ENCODE results near the gene KCNQ4. TPM values are rescaled to one million over a fixed set of nuclear protein-coding genes. Genes with fewer than 3 reads are reported as not detected.

Gene KCNQ4
- total RNA-seq, 1 donor from 2014 or later = 0.78 TPM

GRCh38 chr1:40769815-40770214 is 13.8 kb upstream of the KCNQ4 start:
- Mint-ChIP-seq H3K36me3 (peaks cover 56% of the 10 kb centered on the region), H3K4me1 (peaks cover 1% of the 10 kb centered on the region), H3K27me3 (ENCODE audit: low read depth) (no peaks in the 10 kb centered on the region), H3K27ac (no peak overlapping the region), H3K9me3 (no peaks in the 10 kb centered on the region), H3K4me3 (no peak overlapping the region)
- DNase-seq (ENCODE audit: low spot score in 2 of 2, unreplicated experiment in 2 of 2) = no peak
- TF ChIP-seq CTCF (IDR thresholded peaks at IDR 0.05; ENCODE audit: unreplicated experiment) = no peak

DNA sequence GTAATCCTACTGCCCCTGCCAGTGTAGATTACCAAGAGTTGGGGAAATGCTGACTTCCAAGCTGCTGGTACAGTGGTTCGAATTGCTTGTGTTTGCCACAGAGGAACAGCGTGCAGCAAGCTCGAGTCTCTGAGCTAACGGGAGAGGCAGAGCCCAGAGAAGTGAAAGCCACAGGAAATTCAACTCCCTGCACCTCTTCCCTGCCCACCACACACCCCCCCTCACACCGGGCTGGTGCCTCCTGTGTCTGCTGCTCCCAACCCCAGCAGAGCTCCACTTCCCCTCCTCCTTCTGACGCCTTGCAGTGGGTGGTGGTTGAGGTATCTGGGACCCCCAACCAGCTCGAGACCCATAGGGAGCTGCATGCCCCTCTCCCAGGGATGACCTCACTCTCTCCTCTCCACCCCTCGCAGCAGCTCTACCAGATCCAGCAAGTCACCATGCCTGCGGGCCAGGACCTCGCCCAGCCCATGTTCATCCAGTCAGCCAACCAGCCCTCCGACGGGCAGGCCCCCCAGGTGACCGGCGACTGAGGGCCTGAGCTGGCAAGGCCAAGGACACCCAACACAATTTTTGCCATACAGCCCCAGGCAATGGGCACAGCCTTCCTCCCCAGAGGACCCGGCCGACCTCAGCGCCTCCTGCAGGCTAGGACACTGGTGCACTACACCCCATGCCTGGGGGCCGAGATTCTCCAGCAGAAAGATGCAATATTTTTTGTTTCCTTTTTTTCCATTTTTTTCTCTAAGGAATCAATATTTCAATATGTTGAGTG is 13.1 kb upstream of the KCNQ4 start:
- no peak for TF ChIP-seq CTCF (IDR thresholded peaks at IDR 0.05; ENCODE audit: unreplicated experiment)
- Mint-ChIP-seq H3K27me3 (ENCODE audit: low read depth) (no peaks in the 10 kb centered on the region), H3K36me3 (peaks cover 55% of the 10 kb centered on the region), H3K4me1 (peaks cover 1% of the 10 kb centered on the region), H3K4me3 (no peak overlapping the region), H3K9me3 (no peaks in the 10 kb centered on the region), H3K27ac (no peak overlapping the region)
- no peak for DNase-seq (ENCODE audit: low spot score in 2 of 2, unreplicated experiment in 2 of 2)

DNA sequence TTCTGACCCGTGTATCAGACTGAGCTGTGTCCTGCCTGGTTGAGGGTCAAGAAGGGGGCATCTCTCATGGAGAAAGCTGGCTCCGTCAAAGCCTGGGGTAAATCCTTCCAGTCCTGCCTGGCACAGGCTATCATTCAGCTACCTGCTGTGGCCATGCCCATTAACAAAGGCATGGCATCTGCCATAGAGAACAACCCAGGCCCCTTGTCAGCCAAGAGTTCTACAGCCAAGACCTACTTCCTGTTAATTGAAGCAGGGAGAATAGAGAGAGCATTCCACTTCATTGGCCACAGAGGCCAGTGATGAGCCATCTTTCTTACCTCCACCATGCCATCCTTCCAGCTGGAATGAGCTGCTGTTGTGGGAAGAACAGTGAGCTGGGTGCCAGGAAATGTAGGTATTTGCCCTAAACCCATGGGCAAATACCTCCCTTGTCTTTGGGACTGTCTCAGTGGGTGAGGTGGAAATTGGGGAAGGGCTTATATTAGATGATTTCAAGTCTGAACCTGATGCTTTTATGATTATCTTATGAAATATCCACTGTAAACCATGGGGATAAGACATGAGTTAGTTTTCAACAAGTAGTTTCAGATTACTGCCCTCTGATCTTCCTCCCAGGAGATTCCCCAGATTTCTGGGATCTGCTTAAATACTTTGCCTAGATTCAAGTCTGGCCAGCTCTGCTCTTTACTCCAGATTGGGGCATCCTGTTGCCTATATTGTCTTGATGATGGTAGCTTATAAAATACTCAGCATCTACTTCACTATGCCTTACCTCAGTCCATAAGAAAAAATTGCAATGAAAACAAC is 11.2 kb upstream of the KCNQ4 start:
- H3K4me3 Mint-ChIP-seq = no peak overlapping the region
- H3K27me3 Mint-ChIP-seq (ENCODE audit: low read depth) = no peaks in the 10 kb centered on the region
- no peaks in the 10 kb centered on the region for H3K4me1 Mint-ChIP-seq
- H3K36me3 Mint-ChIP-seq = peaks cover 58% of the 10 kb centered on the region
- DNase-seq (ENCODE audit: low spot score in 2 of 2, unreplicated experiment in 2 of 2) = no peak
- TF ChIP-seq CTCF (IDR thresholded peaks at IDR 0.05; ENCODE audit: unreplicated experiment) = no peak
- H3K9me3 Mint-ChIP-seq = peaks cover 15% of the 10 kb centered on the region
- no peak overlapping the region for H3K27ac Mint-ChIP-seq

DNA sequence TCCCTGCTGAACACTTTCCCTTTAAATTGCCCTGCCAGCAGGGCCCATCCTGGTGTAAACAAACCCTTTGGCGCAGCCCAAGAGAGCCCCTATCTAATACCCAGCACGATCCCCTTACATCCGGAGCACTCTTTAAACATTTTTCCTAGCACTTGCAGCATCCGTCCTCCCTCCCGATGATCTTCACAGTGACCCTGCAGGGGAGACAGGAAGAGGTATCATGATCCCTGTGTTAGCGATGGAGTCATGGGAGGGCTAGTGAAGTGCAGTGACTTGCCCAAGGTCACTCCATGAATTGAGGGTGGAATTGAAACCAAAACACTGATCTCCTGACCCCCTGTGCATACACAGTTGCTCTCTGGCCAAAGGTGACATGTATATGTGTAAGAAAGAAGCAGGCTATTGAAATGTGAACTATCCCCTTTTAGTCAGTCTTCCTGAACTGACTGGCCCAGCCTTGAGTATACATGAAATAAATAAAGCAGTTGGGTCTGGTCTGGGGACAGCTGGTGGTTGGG is 9.8 kb upstream of the KCNQ4 start:
- DNase-seq (ENCODE audit: low spot score in 2 of 2, unreplicated experiment in 2 of 2) = no peak
- Mint-ChIP-seq H3K4me1 (no peaks in the 10 kb centered on the region), H3K9me3 (peaks cover 16% of the 10 kb centered on the region), H3K27me3 (ENCODE audit: low read depth) (no peaks in the 10 kb centered on the region), H3K36me3 (peaks cover 54% of the 10 kb centered on the region), H3K27ac (peak overlapping the region; percentile 4), H3K4me3 (no peak overlapping the region)
- no peak for TF ChIP-seq CTCF (IDR thresholded peaks at IDR 0.05; ENCODE audit: unreplicated experiment)

GRCh38 chr1:40774266-40774998 is 9.2 kb upstream of the KCNQ4 start:
- Mint-ChIP-seq H3K27me3 (ENCODE audit: low read depth) (no peaks in the 10 kb centered on the region), H3K4me3 (no peak overlapping the region), H3K4me1 (no peaks in the 10 kb centered on the region), H3K36me3 (peaks cover 49% of the 10 kb centered on the region), H3K9me3 (peaks cover 16% of the 10 kb centered on the region), H3K27ac (no peak overlapping the region)
- TF ChIP-seq CTCF (IDR thresholded peaks at IDR 0.05; ENCODE audit: unreplicated experiment) = peak; percentile 67
- peak in 1 of 2 experiments; percentile 73 for DNase-seq (ENCODE audit: low spot score in 2 of 2, unreplicated experiment in 2 of 2)

All from mesothelial cell of epicardium (in vitro differentiated cells).